GM12864 (cell line): ENCODE data around the gene FRMD1.

Experiments used
- DNase-seq: peaks from one replicate; pipeline ENCODE4 v3.0.0-alpha.2; 2011; ENCODE audit warnings: low read depth
- H3K4me3 ChIP-seq: 2 replicates; pipeline ENCODE4 v1.5.1; 2011; ENCODE audit warnings: mild to moderate bottlenecking, low read depth, low read length, control low read depth
- TF ChIP-seq, protein P1 (sequence below): IDR thresholded peaks from 2 replicates; pipeline ENCODE4 v1.5.1; 2011; ENCODE audit warnings: low read depth, mild to moderate bottlenecking, moderate library complexity, low read length, control low read depth, inconsistent platforms; ENCODE audit errors: missing control alignments

FRMD1 gene

DNA sequence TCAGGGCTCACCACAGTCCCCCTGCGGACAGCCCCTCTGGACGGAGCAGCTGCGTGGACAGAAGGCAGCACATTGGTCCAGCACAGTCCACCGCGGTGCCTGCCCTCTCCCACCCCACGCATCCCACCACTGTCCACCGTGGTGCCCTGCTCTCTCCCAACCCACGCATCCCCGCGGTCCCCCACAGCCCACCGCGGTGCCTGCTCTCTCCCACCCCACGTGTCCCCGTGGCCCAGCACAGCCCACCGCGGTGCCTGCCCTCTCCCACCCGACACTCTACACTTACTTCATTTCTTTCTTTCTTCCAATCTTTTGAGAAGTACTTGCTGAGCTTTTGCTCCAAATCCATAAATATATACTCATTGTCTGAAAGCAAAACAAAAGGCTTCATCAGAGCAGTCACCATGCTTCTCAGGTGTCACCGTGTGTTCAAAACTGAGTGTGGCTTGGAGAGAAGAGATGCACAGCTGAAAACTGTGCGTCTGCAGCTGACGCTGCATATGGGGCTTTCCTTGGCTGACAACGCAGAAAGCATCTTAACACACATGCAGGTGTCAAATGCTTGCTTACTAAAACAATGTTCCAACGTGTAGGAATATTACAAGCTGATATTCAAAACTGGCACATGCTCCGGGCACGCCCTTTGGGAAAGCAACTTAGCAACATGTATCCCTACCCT lies 11.8 kb downstream of the FRMD1 start:
- TF ChIP-seq, protein P1, sequence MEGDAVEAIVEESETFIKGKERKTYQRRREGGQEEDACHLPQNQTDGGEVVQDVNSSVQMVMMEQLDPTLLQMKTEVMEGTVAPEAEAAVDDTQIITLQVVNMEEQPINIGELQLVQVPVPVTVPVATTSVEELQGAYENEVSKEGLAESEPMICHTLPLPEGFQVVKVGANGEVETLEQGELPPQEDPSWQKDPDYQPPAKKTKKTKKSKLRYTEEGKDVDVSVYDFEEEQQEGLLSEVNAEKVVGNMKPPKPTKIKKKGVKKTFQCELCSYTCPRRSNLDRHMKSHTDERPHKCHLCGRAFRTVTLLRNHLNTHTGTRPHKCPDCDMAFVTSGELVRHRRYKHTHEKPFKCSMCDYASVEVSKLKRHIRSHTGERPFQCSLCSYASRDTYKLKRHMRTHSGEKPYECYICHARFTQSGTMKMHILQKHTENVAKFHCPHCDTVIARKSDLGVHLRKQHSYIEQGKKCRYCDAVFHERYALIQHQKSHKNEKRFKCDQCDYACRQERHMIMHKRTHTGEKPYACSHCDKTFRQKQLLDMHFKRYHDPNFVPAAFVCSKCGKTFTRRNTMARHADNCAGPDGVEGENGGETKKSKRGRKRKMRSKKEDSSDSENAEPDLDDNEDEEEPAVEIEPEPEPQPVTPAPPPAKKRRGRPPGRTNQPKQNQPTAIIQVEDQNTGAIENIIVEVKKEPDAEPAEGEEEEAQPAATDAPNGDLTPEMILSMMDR, result no peak
- no peak for DNase-seq
- H3K4me3 ChIP-seq, result no peak overlapping the region

DNA sequence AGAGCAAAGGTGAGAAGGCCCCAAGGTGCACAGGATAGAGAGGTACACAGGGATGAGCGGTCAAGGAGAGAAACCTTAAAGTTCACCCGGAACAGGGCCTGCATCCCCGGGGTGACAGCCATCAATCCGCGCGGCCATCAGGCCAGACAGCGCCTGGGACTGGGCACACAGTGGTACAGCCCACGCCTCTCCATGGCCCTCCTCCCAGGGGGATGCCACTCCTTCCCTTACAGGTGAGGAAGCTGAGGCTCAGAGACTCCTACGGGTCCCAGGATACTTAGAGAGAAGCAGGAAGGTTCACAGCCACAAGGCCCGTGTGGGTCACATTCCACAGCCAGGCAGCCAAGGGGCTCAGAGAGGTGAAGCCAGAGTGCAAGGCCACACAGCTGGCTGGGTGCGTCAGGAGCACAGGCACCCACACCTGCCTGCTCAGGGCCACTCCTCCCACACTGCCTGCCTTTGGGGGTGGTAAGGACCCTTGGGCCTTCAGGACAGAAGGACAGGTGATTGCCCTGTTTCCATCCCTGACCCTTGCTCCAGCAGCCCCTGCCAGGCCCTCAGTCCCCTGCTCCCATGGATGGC lies 14.7 kb downstream of the FRMD1 start:
- TF ChIP-seq, protein P1, result no peak

DNA sequence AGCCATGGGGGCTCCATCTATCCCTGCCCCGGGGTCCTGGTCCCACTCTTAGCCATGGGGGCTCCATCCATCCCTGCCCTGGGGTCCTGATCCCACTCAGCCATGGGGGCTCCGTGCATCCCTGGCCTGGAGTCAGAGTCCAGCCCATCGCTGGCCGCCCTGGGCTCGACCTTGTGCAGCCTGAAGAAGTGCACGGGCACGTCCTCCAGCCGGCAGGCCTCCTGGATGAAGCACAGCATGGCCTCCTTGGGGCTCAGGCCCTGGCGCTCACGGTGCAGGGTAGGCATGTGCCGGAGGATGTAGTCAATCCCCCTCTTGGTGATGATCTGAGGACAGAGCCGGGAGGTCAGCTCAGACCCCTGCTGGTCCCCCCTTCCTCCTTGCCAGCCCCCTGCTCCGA lies 15.6 kb downstream of the FRMD1 start:
- no peak for DNase-seq
- TF ChIP-seq, protein P1, result no peak
- H3K4me3 ChIP-seq, result no peak overlapping the region

More for the DNA sequence above, 14.7 kb downstream of the FRMD1 start:
- DNase-seq, result no peak
- no peak overlapping the region for H3K4me3 ChIP-seq

DNA sequence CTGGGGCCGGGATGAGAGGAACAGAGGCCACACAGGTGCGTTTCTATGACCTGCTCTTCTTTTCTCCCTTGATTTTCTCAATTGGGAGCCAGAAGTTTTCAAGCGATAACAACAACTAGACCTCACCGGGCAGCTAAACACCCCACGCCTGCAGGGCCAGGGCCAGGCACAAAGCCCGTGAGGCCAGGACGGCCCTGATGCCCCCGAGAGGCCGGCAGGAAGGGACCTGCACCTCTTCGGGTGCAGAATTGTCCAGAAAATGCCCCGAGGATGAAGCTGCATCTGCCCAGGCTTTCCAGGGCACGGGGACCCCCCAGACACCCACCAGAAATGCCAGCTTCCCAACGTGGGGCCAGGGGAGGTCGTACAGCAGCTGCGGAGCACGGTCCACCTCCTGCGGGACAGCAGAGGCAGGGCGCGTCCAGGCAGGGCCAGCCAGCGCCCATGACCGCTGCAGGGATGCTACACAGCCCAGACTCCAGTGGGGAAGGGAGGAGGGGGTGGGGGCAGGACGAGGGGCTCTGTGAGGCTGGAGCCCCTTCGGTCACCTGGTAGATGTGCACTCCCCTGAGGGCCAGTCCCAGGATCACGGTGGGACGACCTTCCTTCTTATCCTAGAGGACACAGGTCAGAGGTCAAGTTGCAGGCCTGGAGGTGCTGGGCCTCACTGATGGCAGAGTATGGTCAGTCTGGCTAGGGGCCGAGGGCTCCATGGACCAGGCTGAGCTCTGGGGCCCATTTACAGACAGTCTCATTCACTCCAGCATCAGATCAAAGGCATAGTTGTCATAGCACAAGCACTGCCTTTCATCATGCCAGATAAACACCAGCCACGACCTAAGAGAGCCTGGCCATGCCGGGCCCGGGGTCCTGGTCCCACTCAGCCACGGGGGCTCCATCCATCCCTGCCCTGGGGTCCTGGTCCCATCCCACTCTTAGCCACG lies 16.4 kb downstream of the FRMD1 start:
- TF ChIP-seq, protein P1, result no peak
- no peak overlapping the region for H3K4me3 ChIP-seq
- no peak for DNase-seq

DNA sequence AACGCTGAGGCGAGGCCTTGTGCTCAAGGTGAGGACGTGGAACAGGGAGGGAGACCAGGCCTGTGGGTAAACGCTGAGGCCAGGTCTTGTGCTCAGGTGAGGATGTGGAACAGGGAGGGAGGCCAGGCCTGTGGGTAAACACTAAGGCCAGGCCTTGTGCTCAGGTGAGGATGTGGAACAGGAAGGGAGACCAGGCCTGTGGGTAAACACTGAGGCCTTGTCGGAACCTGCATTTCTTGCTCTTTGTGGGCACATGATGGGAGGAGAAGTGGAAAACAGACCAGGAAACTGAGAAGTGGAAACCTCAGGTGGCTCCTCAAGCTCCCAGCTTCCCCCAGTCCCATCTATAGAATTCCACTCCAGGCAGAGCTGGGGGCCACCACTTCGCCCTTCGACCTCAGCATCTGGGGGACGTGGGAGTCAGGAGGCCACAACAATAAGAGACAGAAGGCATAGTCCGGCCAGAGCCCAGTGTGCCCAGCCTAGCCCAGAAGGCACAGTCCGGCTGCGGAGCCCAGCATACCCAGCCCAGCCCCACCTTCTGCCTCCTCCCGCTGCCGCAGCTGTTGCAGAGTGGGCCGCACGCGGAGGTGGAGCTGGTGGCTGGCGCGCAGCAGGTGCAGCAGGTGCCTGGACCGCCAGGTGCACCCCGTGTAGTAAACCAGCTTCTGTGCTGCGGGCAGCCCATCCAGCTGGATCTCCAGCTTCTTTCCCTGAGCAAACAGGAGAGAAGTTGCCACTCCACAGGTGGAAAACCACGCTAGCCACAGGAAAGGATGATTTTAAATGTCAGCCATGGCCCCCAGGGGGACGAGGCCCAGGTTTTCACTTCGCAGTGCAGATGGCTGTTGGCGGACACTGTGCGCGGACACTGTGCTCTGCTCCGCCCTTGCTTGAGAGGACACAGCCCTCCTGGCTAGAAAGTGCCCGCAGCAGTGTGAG lies 17.5 kb downstream of the FRMD1 start:
- no peak for DNase-seq

More for the DNA sequence above, 17.5 kb downstream of the FRMD1 start:
- H3K4me3 ChIP-seq, result no peak overlapping the region
- TF ChIP-seq, protein P1, result no peak
